HG03039 (cell line): ENCODE measurements around the gene SLC6A8.
"Not testable (repeated sequence)": the region's sequence is repeated elsewhere in the genome, so short reads cannot be mapped to it uniquely, and the experiment has no call there.

ENCODE experiments used
- ATAC-seq: cut with Tn5 transposase; IDR thresholded peaks from one replicate; pipeline ENCODE4 v1.9.1; 2021; ENCODE audit warnings: mild to moderate bottlenecking, moderate library complexity; ENCODE audit not compliant: unreplicated experiment

Gene SLC6A8

DNA sequence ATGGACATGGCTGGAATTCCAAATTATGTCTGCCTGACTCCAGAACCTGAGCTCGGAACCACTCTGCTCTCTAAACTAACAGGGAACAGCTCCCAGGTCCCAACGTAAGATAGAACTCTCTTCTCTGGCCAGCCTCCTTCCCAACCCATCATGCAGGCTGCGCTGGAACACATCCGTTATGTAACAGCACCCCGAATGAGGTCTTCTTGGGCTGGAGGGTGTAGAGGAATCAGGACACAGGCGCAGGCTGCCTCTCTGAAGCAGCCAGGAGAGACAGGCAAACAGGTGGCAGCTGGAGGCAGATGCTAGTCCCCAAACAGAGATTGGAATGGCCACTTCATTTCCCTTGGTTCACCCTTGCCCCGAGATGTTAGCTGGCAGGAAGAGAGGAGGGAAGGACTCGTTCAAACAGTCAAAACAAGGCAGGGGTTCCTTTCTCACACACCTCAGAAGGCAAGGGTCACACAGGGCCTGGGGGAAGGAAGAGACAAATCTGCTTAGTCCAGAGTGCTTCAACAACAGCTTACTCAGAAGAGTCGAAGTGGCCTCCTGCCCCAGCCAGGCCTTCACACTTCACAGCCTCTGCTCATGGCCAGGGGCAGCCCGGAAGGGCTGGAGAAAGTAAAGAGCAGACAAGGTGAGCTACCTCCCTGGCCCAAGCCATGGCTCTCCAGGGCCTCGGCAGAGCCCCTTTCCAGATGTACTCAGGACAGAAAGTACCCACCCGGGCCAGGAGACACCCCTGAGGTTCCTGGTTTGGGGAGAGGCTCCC, 17.1 kb downstream of the SLC6A8 start:
- ATAC-seq, result not testable (repeated sequence)

DNA sequence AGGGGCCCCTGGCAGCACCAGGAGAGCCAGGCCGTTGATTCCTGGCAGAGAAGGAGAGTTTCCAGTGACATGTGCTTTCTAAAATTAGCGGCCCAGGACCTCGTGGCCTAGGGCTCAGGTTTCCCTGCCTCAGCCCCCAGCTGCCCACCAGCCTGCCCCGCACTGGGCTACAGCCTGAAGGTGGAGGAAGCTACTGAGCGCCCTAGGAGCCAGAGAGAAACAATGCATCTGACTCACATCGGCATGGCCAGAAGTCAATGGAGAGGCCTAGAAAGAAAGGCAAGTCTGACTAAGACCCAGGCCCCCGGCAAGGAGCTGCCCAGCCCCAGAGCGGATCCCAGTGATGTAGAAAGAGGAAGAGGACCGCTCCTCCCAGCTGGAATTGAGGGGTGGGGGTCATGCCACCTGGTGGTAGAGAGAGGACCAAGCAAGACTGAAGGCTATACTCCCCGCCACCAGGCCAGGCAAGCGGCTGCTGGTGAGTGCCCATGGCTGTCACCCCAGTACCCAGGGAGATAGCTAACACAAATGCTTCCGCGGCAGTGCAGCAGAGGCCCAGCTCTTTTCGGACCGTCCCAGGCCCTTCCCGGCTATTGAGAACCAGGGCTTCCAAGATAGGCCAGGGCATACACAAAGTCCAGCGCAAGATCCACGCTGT, 17.8 kb downstream of the SLC6A8 start:
- ATAC-seq, result not testable (repeated sequence)

- ATAC-seq, result no peak
Observed at GRCh38 chrX:153706799-153707198, 19.1 kb downstream of the SLC6A8 start.

DNA sequence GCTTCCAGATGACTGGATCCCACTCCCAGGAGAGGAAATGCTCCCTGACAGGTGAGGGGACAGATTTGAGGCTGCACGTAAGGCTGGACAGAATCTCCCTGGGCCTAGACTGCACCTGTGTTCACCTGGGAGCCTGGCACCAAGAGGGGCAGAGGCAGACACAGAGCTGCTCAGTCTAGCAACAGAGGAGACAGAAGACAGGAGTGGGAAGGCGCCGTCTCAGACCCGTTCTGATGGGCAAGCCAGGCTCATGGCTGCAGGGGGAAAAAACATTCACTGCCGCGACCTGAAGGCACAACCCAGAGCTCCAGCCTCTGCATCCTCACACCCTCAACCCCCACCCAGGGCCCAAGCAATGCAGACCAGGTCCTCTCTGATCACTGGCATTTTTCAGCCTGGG, 19.7 kb downstream of the SLC6A8 start:
- no peak for ATAC-seq

- no peak for ATAC-seq
Observed at GRCh38 chrX:153708415-153708814, 20.7 kb downstream of the SLC6A8 start.

- ATAC-seq, result no peak
Observed at GRCh38 chrX:153709726-153710674, 22.3 kb downstream of the SLC6A8 start.

GRCh38 chrX:153714256-153714655, 26.5 kb downstream of the SLC6A8 start:
- no peak for ATAC-seq

DNA sequence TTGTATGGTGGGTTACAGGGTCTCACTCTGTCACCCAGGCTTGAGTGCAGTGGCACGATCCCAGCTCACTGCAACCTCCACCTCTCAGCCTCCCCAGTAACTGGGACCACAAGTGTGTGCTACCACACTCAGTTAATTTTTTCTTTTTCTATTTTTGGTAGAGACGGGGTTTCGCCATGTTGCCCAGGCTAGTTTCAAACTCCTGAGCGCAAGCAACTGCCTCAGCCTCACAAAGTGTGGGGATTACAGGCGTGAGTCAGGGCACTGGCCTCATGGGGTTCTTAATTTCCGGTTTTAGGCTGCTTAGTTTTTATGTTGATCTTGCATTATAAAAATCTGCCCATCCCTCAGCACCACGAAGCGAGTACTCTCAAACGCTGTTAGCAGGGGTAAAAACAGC, 29.7 kb downstream of the SLC6A8 start:
- ATAC-seq, result no peak

GRCh38 chrX:153719238-153719637, 31.5 kb downstream of the SLC6A8 start:
- ATAC-seq, result no peak

DNA sequence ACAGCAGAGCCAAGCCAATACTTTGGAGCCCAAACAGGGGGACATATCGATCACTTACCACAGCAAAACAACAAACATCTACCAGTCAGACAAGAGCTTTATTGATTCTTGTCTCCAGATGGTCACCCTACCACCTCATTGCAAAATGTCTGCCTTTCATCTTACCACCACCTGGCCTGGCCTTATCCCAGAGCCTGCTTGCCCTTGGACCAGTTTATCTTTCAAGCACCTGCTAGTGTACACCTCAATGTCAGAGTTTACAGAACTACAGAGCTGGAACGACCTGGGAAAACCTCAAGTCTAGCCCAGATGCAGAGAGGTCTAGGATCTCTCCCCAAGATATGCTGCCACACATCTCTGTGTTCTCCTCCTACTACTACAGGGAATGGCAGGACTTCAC, 32.0 kb downstream of the SLC6A8 start:
- ATAC-seq, result no peak

DNA sequence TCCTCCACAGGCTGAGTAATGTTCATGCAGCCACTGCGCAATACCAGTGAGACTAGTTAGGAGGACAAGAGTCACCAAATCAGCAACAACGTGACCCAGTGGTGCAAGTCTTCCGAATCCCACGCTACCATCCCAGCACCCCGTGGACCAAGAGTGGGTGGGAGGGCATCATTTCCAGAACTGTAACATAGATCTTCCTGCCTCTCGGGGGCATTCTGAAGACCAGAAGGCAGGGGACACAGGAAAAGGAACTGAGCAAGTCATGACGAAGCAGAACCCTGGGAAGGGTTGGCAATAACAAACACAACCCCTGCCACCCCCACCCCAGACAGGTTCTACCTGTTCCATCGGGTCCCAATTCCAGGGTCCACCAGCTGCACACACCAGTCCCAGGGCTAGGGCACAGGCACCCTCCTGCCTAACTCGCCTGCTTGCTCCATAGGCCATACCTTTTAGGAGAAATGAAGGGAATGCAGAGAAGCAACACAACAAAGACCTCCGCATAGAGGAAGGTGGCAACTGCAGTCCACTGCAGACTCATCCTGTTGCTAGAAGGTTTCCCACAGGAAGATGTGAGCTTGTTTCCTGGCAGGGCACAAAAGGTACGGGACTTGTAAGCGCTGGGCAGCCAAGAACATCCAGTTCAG, 35.1 kb downstream of the SLC6A8 start:
- ATAC-seq, result no peak

DNA sequence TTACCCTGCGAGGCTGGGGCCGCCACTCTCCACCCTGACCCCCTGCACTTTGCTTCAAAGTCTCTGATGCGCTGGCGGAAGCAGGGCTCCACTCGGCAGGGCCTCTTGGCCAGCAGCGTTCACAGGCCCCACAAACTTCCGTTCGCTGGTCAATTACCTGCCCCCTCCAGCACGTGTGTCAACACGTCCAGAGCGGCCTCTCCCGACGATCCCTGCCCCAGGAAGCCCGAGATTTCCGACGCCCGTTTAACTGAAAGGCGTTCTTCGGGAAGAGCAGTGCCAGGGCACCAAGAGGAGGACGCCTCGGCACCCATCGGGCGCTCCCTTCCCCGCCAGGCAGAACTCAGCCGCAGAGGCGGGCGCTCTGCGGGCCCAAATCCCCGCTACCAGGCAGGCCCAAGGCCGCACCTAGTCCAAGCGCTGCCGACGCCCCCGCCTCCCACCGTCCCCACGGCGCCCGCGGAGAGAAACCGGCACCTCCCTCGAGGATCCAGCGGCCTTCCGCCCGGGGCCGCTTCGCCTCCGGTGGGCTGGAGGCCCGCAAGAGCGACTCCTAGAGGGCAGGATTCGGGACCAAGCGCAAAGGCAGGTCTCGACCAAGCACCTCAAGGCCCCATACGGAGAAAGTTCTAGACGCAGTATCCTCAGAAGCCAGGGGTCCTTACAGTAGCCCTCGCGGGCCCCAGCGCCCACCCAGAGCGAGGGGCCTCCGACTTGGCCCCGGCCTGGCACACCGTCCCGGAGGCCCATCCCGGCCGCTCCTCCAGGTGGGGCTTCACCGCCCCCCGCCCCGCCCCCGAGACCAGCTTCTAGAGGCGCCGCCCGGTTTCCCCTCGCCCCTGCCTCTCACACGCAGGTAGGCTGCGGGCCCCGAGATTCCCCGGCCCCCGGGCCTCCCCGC, 35.9 kb downstream of the SLC6A8 start:
- peak; percentile 35 for ATAC-seq

DNA sequence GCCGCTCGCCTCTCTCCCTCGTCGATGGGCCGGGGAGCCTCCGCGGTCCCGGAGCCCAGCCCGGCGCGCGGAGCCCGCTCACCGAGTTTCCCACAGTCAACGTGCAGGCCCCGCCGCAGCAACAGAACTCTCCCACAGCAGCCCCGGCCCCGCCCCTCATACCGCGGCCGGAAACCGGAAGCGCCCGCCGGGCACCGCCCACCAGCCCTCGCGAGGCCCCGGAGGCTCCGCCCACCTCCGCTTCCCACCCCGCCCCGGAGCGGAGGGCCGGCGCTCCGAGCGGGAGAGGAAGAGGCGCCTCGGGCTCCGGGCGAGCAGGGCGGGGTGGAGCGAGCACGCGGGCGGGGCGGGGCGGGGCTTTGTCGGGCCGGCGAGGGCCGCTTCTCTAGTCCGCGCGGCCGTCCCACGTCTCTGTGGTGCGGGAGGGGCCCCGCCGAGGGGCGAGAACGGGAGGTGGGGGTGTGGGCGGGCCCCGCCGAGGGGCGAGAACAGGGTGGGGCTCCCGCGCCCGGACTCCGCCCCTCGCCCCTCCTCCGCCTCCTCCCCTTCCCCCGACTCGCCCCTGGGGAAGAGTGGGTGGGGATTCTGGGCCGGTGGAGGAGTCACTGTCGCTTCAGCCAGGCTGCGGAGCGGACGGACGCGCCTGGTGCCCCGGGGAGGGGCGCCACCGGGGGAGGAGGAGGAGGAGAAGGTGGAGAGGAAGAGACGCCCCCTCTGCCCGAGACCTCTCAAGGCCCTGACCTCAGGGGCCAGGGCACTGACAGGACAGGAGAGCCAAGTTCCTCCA, 36.7 kb downstream of the SLC6A8 start, which contains the start of the genes ABCD1 and BCAP31:
TSS of gene ABCD1 (plus strand) at position 605 of the 787 bp plus-strand sequence. CDS start 411 bp downstream, outside the sequence.
TSS of gene BCAP31 (minus strand) at position 136 of the 787 bp plus-strand sequence. CDS start 1,143 bp downstream, outside the sequence.
- ATAC-seq, result peak; percentile 53

DNA sequence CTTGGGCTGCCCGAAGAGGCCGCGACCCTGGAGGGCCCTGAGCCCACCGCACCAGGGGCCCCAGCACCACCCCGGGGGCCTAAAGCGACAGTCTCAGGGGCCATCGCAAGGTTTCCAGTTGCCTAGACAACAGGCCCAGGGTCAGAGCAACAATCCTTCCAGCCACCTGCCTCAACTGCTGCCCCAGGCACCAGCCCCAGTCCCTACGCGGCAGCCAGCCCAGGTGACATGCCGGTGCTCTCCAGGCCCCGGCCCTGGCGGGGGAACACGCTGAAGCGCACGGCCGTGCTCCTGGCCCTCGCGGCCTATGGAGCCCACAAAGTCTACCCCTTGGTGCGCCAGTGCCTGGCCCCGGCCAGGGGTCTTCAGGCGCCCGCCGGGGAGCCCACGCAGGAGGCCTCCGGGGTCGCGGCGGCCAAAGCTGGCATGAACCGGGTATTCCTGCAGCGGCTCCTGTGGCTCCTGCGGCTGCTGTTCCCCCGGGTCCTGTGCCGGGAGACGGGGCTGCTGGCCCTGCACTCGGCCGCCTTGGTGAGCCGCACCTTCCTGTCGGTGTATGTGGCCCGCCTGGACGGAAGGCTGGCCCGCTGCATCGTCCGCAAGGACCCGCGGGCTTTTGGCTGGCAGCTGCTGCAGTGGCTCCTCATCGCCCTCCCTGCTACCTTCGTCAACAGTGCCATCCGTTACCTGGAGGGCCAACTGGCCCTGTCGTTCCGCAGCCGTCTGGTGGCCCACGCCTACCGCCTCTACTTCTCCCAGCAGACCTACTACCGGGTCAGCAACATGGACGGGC, 37.5 kb downstream of the SLC6A8 start:
- no peak for ATAC-seq

DNA sequence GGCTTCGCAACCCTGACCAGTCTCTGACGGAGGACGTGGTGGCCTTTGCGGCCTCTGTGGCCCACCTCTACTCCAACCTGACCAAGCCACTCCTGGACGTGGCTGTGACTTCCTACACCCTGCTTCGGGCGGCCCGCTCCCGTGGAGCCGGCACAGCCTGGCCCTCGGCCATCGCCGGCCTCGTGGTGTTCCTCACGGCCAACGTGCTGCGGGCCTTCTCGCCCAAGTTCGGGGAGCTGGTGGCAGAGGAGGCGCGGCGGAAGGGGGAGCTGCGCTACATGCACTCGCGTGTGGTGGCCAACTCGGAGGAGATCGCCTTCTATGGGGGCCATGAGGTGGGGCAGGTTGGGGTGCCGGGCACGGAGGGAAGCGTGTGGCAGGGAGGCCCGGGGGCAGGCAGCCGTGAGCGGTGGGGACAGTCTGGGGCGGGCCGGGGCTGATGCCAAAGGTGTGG, 38.1 kb downstream of the SLC6A8 start:
- ATAC-seq, result no peak

DNA sequence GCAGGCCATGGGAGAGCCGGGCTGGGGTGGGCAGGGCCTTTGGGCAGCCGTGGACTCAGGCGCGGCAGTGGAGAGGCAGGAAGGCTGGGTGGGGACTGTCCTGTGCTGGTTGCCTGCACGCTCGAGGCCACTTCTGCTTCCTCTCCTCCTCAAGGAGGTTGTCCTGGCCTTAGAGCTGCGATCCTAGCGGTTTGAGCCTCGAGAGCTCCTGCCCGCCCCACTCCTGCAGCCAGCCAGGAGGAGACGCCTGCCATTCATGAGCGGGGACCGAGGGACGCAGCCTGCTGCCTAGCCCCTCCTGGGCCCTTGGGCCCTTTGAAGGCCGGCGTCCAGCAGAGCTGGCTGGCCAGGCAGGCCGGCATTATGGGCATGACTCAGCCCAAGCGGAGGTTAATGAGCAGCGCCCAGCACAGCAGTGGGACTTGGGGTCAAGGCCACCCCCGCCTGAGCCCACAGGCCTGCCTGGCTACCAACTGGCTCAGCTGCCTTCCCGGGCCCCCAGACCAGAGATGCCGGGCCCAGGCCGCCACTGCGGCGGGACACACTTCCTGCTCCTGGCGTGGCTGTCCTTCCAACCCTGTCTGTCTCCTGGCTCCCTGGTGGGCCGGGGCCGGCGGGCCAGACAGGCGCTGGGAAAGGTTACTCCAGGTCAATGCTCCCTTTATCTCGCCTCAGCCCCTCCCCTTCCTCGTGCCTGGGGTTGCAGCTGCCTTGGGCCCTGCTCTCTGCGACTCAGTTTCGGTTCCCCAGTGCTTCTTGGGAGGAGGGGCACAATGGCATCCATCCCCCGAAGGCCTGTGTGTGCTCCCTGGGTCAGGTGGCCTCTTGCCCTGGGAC, 38.8 kb downstream of the SLC6A8 start:
- ATAC-seq, result peak; percentile 22
